B cell (primary cell): ENCODE measurements around the gene ORMDL2. TPM values are rescaled to one million over a fixed set of nuclear protein-coding genes. Genes with fewer than 3 reads are reported as not detected.

Experiments used
- ATAC-seq: fragments of 200-7000 bp; cut with Tn5 transposase; one replicate; pipeline ENCODE4 v1.10.0; 2021; ENCODE audit warnings: low read depth, mild to moderate bottlenecking, moderate number of reproducible peaks, moderate library complexity
- CTCF ChIA-PET: fragments of 350-600 bp; sonication (Branson Sonifier 250); formaldehyde crosslinking; loops from one replicate; lab custom pipeline; 2021; ENCODE audit warnings: antibody characterized with exemption, inconsistent platforms; lab: Charles Lee
- POLR2A ChIA-PET: fragments of 350-600 bp; sonication (Branson Sonifier 250); formaldehyde crosslinking; loops from one replicate; lab custom pipeline; 2021; ENCODE audit warnings: antibody characterized with exemption; lab: Charles Lee
- DNase-seq: peaks from one replicate; pipeline ENCODE4 v3.0.0; 2013
- H2AFZ ChIP-seq: 2 replicates; pipeline ENCODE4 v1.6.1; 2012; ENCODE audit warnings: mild to moderate bottlenecking, low read depth, low read length; ENCODE audit not compliant: insufficient read depth, poor library complexity, severe bottlenecking
- H3K27ac ChIP-seq, 2 donors: 1 replicate in 1 of 2; 2 replicates in 1 of 2; pipeline ENCODE4 v1.5.1; 2012 to 2013; ENCODE audit warnings: low read length in 2 of 2, mild to moderate bottlenecking in 2 of 2, moderate library complexity in 1 of 2
- H3K27me3 ChIP-seq, 4 experiments: fragments of 200-600 bp in 1 of 4; sonication (generic) in 1 of 4; replicated peaks in 1 of 4; 1 replicate in 2 of 4; 2 replicates in 2 of 4; pipeline versions ENCODE4 v1.6.1 to v1.7.0; 2013 to 2016; ENCODE audit warnings: low read length in 3 of 4, mild to moderate bottlenecking in 2 of 4, mixed read lengths in 1 of 4, moderate library complexity in 1 of 4; ENCODE audit not compliant: insufficient read depth in 4 of 4, control insufficient read depth in 3 of 4; ENCODE audit errors: control extremely low read depth in 1 of 4
- H3K36me3 ChIP-seq, 2 experiments: replicated peaks in 1 of 2; 1 replicate in 1 of 2; 2 replicates in 1 of 2; pipeline versions ENCODE4 v1.6.1 to v1.7.1; 2013; ENCODE audit warnings: low read length in 1 of 2; ENCODE audit not compliant: insufficient read depth in 2 of 2, control insufficient read depth in 1 of 2; ENCODE audit errors: control extremely low read depth in 1 of 2, extremely low read depth in 1 of 2
- H3K4me1 ChIP-seq, 2 donors: fragments of 200-600 bp in 1 of 2; sonication (generic) in 1 of 2; 1 replicate in 1 of 2; 2 replicates in 1 of 2; pipeline versions ENCODE4 v1.5.1 to v1.6.1; 2013 to 2017; ENCODE audit warnings: low read length in 2 of 2; ENCODE audit not compliant: control insufficient read depth in 2 of 2, insufficient read depth in 2 of 2
- H3K4me2 ChIP-seq: replicated peaks from 2 replicates; pipeline ENCODE3; 2012; ENCODE audit warnings: mild to moderate bottlenecking, low read depth, low read length; ENCODE audit not compliant: poor library complexity, severe bottlenecking
- H3K4me3 ChIP-seq, 5 experiments: fragments of 200-600 bp in 1 of 5; sonication (generic) in 1 of 5; 1 replicate in 3 of 5; 2 replicates in 2 of 5; pipeline versions ENCODE4 v1.5.1 to v1.7.0; 2011 to 2016; ENCODE audit warnings: low read length in 4 of 5, mild to moderate bottlenecking in 4 of 5, low read depth in 2 of 5, control low read depth in 1 of 5, moderate library complexity in 1 of 5; ENCODE audit not compliant: insufficient read depth in 1 of 5; ENCODE audit errors: control extremely low read depth in 1 of 5, extremely low read depth in 1 of 5
- H3K79me2 ChIP-seq: fragments of 200-600 bp; sonication (generic); one replicate; pipeline ENCODE4 v1.6.0; 2016; ENCODE audit warnings: low read length; ENCODE audit not compliant: control insufficient read depth, insufficient read depth
- H3K9ac ChIP-seq: fragments of 200-600 bp; sonication (generic); 2 replicates; pipeline ENCODE4 v1.6.1; 2017; ENCODE audit warnings: mild to moderate bottlenecking, low read length, moderate library complexity
- H3K9me3 ChIP-seq, 3 donors: one replicate each; pipeline versions ENCODE4 v1.6.1 to v1.7.1; 2013; ENCODE audit warnings: low read length in 2 of 3; ENCODE audit not compliant: control insufficient read depth in 2 of 3, insufficient read depth in 1 of 3; ENCODE audit errors: control extremely low read depth in 1 of 3
- H4K20me1 ChIP-seq: 2 replicates; pipeline ENCODE4 v1.6.0; 2012; ENCODE audit warnings: mild to moderate bottlenecking, low read length; ENCODE audit not compliant: insufficient read depth, control insufficient read depth, poor library complexity, severe bottlenecking
- H3K27ac Mint-ChIP-seq: one replicate; pipeline ENCODE4 v1.8.0; 2021; ENCODE audit warnings: mixed read lengths
- H3K27me3 Mint-ChIP-seq: one replicate; pipeline ENCODE4 v1.8.0; 2021; ENCODE audit warnings: mixed read lengths
- H3K4me1 Mint-ChIP-seq: one replicate; pipeline ENCODE4 v1.8.0; 2021; ENCODE audit warnings: mixed read lengths
- H3K4me3 Mint-ChIP-seq: one replicate; pipeline ENCODE4 v1.8.0; 2021; ENCODE audit warnings: mixed read lengths
- H3K9me3 Mint-ChIP-seq: one replicate; pipeline ENCODE4 v1.8.0; 2022; ENCODE audit warnings: mixed read lengths; ENCODE audit not compliant: insufficient read depth
- EZH2 ChIP-seq: IDR thresholded peaks from 2 replicates; pipeline ENCODE4 v1.6.1; 2012; ENCODE audit warnings: borderline replicate concordance, low read depth, mild to moderate bottlenecking, moderate library complexity, low read length; ENCODE audit not compliant: insufficient read depth, poor library complexity, severe bottlenecking
- WGBS: methylation state at CpG from one replicate; pipeline ENCODE4 v1.1.5; 2013; ENCODE audit warnings: missing lambda C conversion rate; ENCODE audit not compliant: insufficient coverage; 5-methylcytosine and 5-hydroxymethylcytosine counted together
- intact Hi-C: fragments of 100-400 bp; cut with micrococcal nuclease; formaldehyde crosslinking; loops from one replicate; pipeline ENCODE4 v1.10.0; 2022
- polyA plus RNA-seq: library from polyadenylated mRNA; depleted of rRNA; stranded (reverse); fragments of >200 nt; gene quantifications from 2 replicates; pipeline ENCODE4 v1.2.3, GENCODE V29; 2012
- total RNA-seq, 2 donors: library from RNA; stranded (reverse); fragments of 120-200 nt in 1 of 2; gene quantifications; 1 replicate in 1 of 2; 2 replicates in 1 of 2; pipeline versions ENCODE4 v1.2.3 to v1.2.4, GENCODE V29; 2013 to 2022
- TF ChIP-seq, protein P1 (sequence below): fragments of 200-600 bp; IDR thresholded peaks from one replicate; pipeline ENCODE4 v1.8.0; 2022; ENCODE audit warnings: antibody characterized with exemption, mild to moderate bottlenecking

The ORMDL2 gene
- total and polyA plus RNA-seq, 2 donors (not counting 1 experiment from before 2014, with no cell fraction given): 22.7 to 41.9 TPM

DNA sequence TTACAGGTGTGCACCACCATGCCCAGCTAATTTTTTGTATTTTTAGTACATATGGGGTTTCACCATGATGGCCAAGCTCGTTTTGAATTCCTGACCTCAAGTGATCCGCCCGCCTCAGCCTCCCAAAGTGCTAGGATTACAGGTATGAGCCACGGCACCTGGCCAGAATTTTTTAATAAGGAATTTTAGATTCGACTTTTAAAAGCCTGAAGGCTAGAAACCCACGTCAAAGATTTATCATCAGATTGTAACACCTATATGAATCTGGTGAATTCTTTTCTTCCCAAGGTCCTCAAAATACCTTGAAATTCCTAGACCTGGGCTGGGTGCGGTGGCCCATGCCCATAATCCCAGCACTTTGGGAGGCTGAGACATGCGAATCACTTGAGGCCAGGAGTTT is 43.6 kb downstream of the ORMDL2 start:
- H3K4me1 ChIP-seq: no peaks in the 10 kb centered on the region
- H3K27me3 Mint-ChIP-seq: peaks cover 4% of the 10 kb centered on the region
- no peaks in the 10 kb centered on the region for H3K27me3 ChIP-seq
- TF ChIP-seq, protein P1, sequence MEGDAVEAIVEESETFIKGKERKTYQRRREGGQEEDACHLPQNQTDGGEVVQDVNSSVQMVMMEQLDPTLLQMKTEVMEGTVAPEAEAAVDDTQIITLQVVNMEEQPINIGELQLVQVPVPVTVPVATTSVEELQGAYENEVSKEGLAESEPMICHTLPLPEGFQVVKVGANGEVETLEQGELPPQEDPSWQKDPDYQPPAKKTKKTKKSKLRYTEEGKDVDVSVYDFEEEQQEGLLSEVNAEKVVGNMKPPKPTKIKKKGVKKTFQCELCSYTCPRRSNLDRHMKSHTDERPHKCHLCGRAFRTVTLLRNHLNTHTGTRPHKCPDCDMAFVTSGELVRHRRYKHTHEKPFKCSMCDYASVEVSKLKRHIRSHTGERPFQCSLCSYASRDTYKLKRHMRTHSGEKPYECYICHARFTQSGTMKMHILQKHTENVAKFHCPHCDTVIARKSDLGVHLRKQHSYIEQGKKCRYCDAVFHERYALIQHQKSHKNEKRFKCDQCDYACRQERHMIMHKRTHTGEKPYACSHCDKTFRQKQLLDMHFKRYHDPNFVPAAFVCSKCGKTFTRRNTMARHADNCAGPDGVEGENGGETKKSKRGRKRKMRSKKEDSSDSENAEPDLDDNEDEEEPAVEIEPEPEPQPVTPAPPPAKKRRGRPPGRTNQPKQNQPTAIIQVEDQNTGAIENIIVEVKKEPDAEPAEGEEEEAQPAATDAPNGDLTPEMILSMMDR: no peak
- TF ChIP-seq EZH2: no peak
- no peaks in the 10 kb centered on the region for H3K4me1 Mint-ChIP-seq
- no peak overlapping the region for H3K4me2 ChIP-seq
- no peak overlapping the region for H3K9ac ChIP-seq
- no peak overlapping the region for H2AFZ ChIP-seq
- H4K20me1 ChIP-seq: no peaks in the 10 kb centered on the region
- intact Hi-C loops: no loop called here
- H3K9me3 Mint-ChIP-seq: peaks cover 3% of the 10 kb centered on the region
- no peak overlapping the region for H3K4me3 Mint-ChIP-seq
- H3K4me3 ChIP-seq: no peak overlapping the region
- DNase-seq (no peak), ATAC-seq (no peak)
- ChIA-PET POLR2A (interaction anchor here (0.7 kb wide), 1 partner anchor 279 kb away, joined by 3 read pairs; no protein-coding TSS in a partner anchor), CTCF (no interaction called here)
- no peak overlapping the region for H3K27ac ChIP-seq
- H3K27ac Mint-ChIP-seq: no peak overlapping the region
- no peaks in the 10 kb centered on the region for H3K79me2 ChIP-seq
- 94% methylated on average over 2 of the region's 8 CpGs for WGBS
- peaks cover 3 to 18% (median 4%) of the 10 kb centered on the region in 3 donors for H3K9me3 ChIP-seq
- no peaks in the 10 kb centered on the region for H3K36me3 ChIP-seq

DNA sequence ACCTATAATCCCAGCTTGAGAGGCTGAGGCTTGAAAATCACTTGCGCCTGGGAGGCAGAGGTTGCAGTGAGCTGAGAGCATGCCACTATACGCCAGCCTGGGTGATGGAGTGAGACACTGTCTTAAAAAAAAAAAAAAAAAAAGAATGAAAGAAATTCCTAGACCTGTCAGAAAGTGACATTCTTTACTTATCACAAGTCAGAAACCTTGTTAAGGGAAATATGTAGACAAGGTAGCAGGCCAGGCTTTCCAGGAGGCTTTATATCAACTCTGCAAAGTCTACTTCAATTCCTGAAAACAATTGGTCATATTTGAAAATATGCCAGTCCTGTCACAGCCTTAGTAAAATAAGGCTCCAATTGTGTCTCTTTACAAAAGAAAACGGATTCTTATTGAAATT is 44.0 kb downstream of the ORMDL2 start:
- H3K4me1 Mint-ChIP-seq: no peaks in the 10 kb centered on the region
- H3K27ac Mint-ChIP-seq: no peak overlapping the region
- no peak overlapping the region for H3K4me3 ChIP-seq
- ChIA-PET CTCF (no interaction called here), POLR2A (interaction anchor here (0.7 kb wide), 1 partner anchor 279 kb away, joined by 3 read pairs; no protein-coding TSS in a partner anchor)
- TF ChIP-seq, protein P1: no peak
- TF ChIP-seq EZH2: no peak
- no peak overlapping the region for H3K9ac ChIP-seq
- no peaks in the 10 kb centered on the region for H4K20me1 ChIP-seq
- H3K4me3 Mint-ChIP-seq: no peak overlapping the region
- ATAC-seq: no peak
- no peak overlapping the region for H2AFZ ChIP-seq
- intact Hi-C loops: no loop called here
- WGBS: no CpG with 5 or more reads among the region's 3 CpGs
- no peaks in the 10 kb centered on the region for H3K4me1 ChIP-seq
- no peak overlapping the region for H3K27ac ChIP-seq
- peaks cover 3% of the 10 kb centered on the region for H3K9me3 Mint-ChIP-seq
- H3K36me3 ChIP-seq: no peaks in the 10 kb centered on the region
- H3K4me2 ChIP-seq: no peak overlapping the region
- no peaks in the 10 kb centered on the region for H3K79me2 ChIP-seq
- no peak for DNase-seq
- peaks cover 4% of the 10 kb centered on the region for H3K27me3 Mint-ChIP-seq
- peaks cover 3 to 19% (median 4%) of the 10 kb centered on the region in 3 donors for H3K9me3 ChIP-seq
- H3K27me3 ChIP-seq: no peaks in the 10 kb centered on the region
